Glutamatergic neuron (in vitro differentiated cells): Measurements from ENCODE around the gene PKD2L2. TPM values are rescaled to one million over a fixed set of nuclear protein-coding genes. Genes with fewer than 3 reads are reported as not detected.

ENCODE experiments used
- DNase-seq: peaks from one replicate; pipeline ENCODE4 v3.0.0; 2022
- H3K27ac Mint-ChIP-seq: one replicate; pipeline ENCODE4 v1.8.0; 2020; ENCODE audit warnings: mild to moderate bottlenecking, mixed read lengths, inconsistent platforms; ENCODE audit not compliant: unreplicated experiment
- H3K27me3 Mint-ChIP-seq: one replicate; pipeline ENCODE4 v1.8.0; 2020; ENCODE audit warnings: mild to moderate bottlenecking, moderate library complexity, mixed read lengths, inconsistent platforms; ENCODE audit not compliant: unreplicated experiment
- H3K36me3 Mint-ChIP-seq: one replicate; pipeline ENCODE4 v1.8.0; 2020; ENCODE audit warnings: mild to moderate bottlenecking, mixed read lengths, inconsistent platforms; ENCODE audit not compliant: unreplicated experiment
- H3K4me1 Mint-ChIP-seq: one replicate; pipeline ENCODE4 v1.8.0; 2020; ENCODE audit warnings: mild to moderate bottlenecking, low read depth, mixed read lengths, inconsistent platforms; ENCODE audit not compliant: unreplicated experiment
- H3K4me3 Mint-ChIP-seq: one replicate; pipeline ENCODE4 v1.8.0; 2020; ENCODE audit warnings: mild to moderate bottlenecking, mixed read lengths, inconsistent platforms; ENCODE audit not compliant: unreplicated experiment
- H3K9me3 Mint-ChIP-seq: one replicate; pipeline ENCODE4 v1.8.0; 2020; ENCODE audit warnings: mild to moderate bottlenecking, moderate library complexity, mixed read lengths, inconsistent platforms; ENCODE audit not compliant: unreplicated experiment
- total RNA-seq: library from RNA; stranded (reverse); fragmentation: NEBNext Ultra II Directional; extraction: Animal tissue kit (Norgen Biotek cat#: 25700); gene quantifications from one replicate; pipeline ENCODE4 v1.2.1, GENCODE V29; 2021; ENCODE audit not compliant: unreplicated experiment
- TF ChIP-seq, protein P1 (sequence below): fragments of 200-600 bp; sonication (generic); IDR thresholded peaks from one replicate; pipeline ENCODE4 v1.5.0; 2021; ENCODE audit not compliant: partially characterized antibody, unreplicated experiment

PKD2L2 gene
- total RNA-seq, 1 donor from 2014 or later, result not detected

DNA sequence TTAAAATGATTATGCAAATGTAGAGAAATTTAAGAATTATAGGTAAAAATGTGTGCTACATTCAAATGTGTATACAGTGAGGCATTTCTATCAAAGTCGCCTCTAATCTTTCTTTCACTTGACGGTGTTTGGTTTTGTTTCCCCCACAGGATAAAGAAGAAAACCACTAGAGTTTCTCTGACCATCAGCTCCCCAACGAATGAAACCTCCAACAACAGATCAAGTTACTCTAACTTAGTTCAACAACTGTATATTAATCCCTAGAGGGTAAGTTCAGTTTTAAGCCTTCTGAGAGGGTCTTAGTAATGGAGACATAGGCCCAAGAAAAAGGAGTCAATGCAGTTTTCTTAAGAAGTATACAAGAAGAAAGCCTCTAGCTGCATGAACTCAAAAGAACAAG lies 33.1 kb upstream of the PKD2L2 start:
- H3K4me3 Mint-ChIP-seq, result no peak overlapping the region
- H3K4me1 Mint-ChIP-seq, result no peaks in the 10 kb centered on the region
- TF ChIP-seq, protein P1, sequence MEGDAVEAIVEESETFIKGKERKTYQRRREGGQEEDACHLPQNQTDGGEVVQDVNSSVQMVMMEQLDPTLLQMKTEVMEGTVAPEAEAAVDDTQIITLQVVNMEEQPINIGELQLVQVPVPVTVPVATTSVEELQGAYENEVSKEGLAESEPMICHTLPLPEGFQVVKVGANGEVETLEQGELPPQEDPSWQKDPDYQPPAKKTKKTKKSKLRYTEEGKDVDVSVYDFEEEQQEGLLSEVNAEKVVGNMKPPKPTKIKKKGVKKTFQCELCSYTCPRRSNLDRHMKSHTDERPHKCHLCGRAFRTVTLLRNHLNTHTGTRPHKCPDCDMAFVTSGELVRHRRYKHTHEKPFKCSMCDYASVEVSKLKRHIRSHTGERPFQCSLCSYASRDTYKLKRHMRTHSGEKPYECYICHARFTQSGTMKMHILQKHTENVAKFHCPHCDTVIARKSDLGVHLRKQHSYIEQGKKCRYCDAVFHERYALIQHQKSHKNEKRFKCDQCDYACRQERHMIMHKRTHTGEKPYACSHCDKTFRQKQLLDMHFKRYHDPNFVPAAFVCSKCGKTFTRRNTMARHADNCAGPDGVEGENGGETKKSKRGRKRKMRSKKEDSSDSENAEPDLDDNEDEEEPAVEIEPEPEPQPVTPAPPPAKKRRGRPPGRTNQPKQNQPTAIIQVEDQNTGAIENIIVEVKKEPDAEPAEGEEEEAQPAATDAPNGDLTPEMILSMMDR, result no peak
- DNase-seq, result no peak
- H3K36me3 Mint-ChIP-seq, result no peaks in the 10 kb centered on the region
- peaks cover 2% of the 10 kb centered on the region for H3K27me3 Mint-ChIP-seq
- H3K27ac Mint-ChIP-seq, result no peak overlapping the region
- peaks cover 3% of the 10 kb centered on the region for H3K9me3 Mint-ChIP-seq

DNA sequence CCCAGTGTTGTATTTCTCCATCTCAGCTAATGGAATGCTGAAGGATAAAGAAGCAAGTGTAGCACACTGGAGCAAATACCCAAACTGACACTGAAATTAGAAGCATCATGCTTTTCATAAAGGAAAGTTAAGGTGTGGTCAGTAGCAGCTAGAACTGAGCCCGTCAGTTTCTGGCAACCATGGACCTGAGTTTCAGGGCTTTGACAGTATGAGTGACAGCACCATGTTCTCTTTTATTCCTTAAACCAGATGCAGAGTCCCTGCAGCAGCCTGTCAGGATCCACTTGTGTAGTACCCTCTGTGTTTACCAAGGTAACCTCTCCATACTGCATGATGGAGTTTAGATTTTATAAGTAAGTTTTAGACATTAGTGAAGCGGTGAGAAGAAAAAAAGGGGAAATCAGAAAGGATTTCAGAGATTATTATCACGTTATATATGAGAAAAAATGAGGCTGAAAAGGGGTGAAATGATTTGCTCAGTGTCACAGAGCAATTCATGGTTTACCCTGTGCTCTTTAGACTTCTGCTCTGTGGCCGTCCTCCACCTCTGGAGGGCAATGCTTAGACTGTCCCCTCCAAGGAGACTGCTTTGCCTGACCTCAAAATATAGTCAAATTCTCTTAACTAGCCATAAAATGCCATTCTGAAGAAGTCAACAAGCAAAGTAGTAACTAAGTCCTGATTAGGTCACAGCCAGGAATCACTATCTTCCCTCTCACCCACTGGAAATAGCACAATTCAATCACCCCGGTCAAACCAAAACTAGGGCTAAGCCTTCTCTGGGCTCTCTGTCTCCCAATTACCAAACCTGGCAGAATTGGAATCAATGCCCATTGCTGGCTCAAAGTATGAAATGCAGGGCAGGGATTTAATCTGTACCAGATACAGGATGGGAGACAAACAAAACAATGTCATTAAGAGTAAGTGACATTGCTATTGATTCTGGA lies 32.1 kb upstream of the PKD2L2 start:
- Mint-ChIP-seq H3K4me1 (no peaks in the 10 kb centered on the region), H3K4me3 (no peak overlapping the region), H3K27ac (no peak overlapping the region), H3K9me3 (peaks cover 3% of the 10 kb centered on the region), H3K27me3 (peaks cover 2% of the 10 kb centered on the region), H3K36me3 (no peaks in the 10 kb centered on the region)
- TF ChIP-seq, protein P1, result no peak
- DNase-seq, result no peak

DNA sequence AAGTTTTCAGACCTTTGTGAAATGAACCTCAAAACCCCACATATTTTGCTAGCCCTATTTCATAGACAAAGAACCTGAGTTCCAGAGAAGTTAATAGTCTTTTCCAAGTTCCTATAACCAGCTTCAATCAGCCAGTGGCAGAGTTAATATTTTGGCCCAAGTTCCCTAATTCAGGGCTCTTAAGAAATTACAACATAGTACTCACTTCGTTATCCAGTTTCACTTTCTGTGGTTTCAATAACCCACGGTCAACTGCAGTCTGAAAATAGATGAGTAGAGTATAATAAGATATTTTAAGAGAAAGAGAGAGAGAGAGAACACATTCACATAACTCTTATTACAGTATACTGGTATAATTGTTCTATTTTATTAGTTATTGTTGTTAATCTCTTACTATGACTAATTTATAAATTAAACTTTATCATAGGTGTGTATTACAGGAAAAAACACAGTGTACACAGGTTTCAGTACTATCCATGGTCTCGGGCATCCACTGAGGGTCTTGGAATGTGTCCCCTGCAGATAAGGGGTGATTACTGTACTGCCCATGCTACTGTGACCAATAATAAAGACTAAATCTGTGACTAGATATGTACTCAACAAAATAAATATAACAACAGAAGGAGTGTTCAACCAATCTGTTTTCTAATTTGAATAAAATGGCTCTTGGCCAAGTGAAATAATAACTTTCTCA lies 30.9 kb upstream of the PKD2L2 start:
- no peak overlapping the region for H3K4me3 Mint-ChIP-seq

DNA sequence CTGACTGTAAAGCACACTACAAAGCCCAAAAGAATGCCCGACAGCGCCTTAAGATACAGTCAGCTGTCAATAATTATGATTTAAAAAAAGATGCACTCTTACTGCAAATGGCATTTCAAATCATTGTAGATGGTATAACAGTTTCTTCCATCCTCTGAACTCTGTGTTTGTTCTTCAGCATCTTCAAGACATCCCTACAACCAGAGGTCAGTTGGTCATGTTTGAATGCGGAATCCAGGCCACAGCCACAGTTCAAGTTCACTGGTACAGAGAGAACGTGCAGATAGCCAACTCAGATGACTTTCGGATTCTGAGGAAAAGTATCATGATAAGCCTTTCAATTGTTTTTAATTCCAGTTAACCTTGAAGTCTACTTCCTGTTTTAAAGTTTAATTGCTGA lies 30.3 kb upstream of the PKD2L2 start:
- TF ChIP-seq, protein P1, result no peak
- H3K4me3 Mint-ChIP-seq, result no peak overlapping the region
- peaks cover 2% of the 10 kb centered on the region for H3K27me3 Mint-ChIP-seq
- no peaks in the 10 kb centered on the region for H3K4me1 Mint-ChIP-seq
- no peak overlapping the region for H3K27ac Mint-ChIP-seq
- H3K9me3 Mint-ChIP-seq, result no peaks in the 10 kb centered on the region
- H3K36me3 Mint-ChIP-seq, result no peaks in the 10 kb centered on the region
- DNase-seq, result no peak

More for the DNA sequence above, 30.9 kb upstream of the PKD2L2 start:
- H3K9me3 Mint-ChIP-seq, result peaks cover 1% of the 10 kb centered on the region
- H3K27ac Mint-ChIP-seq, result no peak overlapping the region
- TF ChIP-seq, protein P1, result no peak
- H3K27me3 Mint-ChIP-seq, result peaks cover 2% of the 10 kb centered on the region
- H3K36me3 Mint-ChIP-seq, result no peaks in the 10 kb centered on the region
- H3K4me1 Mint-ChIP-seq, result no peaks in the 10 kb centered on the region
- no peak for DNase-seq
